CD14-positive monocyte (primary cell): Measurements from ENCODE around the gene KRT8. TPM values are rescaled to one million over a fixed set of nuclear protein-coding genes. Genes with fewer than 3 reads are reported as not detected.

ENCODE experiments used
- DNase-seq, 3 donors: peaks; one replicate each; pipeline ENCODE4 v3.0.0-alpha.2; 2011 to 2022
- H2AFZ ChIP-seq: 2 replicates; pipeline ENCODE4 v1.6.0; 2012; ENCODE audit warnings: mild to moderate bottlenecking, low read depth, low read length, inconsistent platforms; ENCODE audit not compliant: insufficient read depth, poor library complexity, severe bottlenecking
- H3K27ac ChIP-seq, 2 donors: 1 replicate in 1 of 2; 2 replicates in 1 of 2; pipeline ENCODE4 v1.5.1; 2012 to 2013; ENCODE audit warnings: low read length in 2 of 2, control low read depth in 1 of 2, inconsistent platforms in 1 of 2, low read depth in 1 of 2, mild to moderate bottlenecking in 1 of 2
- H3K27me3 ChIP-seq, 2 donors: one replicate each; pipeline versions ENCODE4 v1.6.0 to v1.6.1; 2011 to 2013; ENCODE audit warnings: low read length in 2 of 2; ENCODE audit not compliant: control insufficient read depth in 2 of 2, insufficient read depth in 2 of 2
- H3K36me3 ChIP-seq, 2 donors: replicated peaks in 1 of 2; 1 replicate in 1 of 2; 2 replicates in 1 of 2; pipeline versions ENCODE4 v1.5.1 to v1.6.1; 2012 to 2013; ENCODE audit warnings: low read length in 2 of 2, control low read depth in 1 of 2, inconsistent platforms in 1 of 2, mild to moderate bottlenecking in 1 of 2; ENCODE audit not compliant: insufficient read depth in 2 of 2, control insufficient read depth in 1 of 2
- H3K4me1 ChIP-seq, 2 donors: 1 replicate in 1 of 2; 2 replicates in 1 of 2; pipeline versions ENCODE4 v1.5.1 to v1.6.1; 2012 to 2013; ENCODE audit warnings: low read length in 2 of 2, control low read depth in 1 of 2, inconsistent platforms in 1 of 2, mild to moderate bottlenecking in 1 of 2, moderate library complexity in 1 of 2; ENCODE audit not compliant: insufficient read depth in 2 of 2, control insufficient read depth in 1 of 2
- H3K4me2 ChIP-seq: replicated peaks from 2 replicates; pipeline ENCODE3; 2012; ENCODE audit warnings: low read length, moderate library complexity, mild to moderate bottlenecking; ENCODE audit not compliant: poor library complexity, severe bottlenecking; ENCODE audit errors: extremely low read depth
- H3K4me3 ChIP-seq, 3 experiments: fragments of 200-600 bp in 1 of 3; sonication (generic) in 1 of 3; replicated peaks in 1 of 3; 1 replicate in 2 of 3; 2 replicates in 1 of 3; pipeline ENCODE4 v1.5.1; 2011 to 2013; ENCODE audit warnings: low read length in 3 of 3, mild to moderate bottlenecking in 3 of 3, control low read depth in 2 of 3, low read depth in 2 of 3, inconsistent platforms in 1 of 3, moderate library complexity in 1 of 3
- H3K79me2 ChIP-seq: 2 replicates; pipeline ENCODE4 v1.6.0; 2012; ENCODE audit warnings: mild to moderate bottlenecking, control low read depth, inconsistent platforms, low read length, moderate library complexity; ENCODE audit not compliant: insufficient read depth
- H3K9ac ChIP-seq: 2 replicates; pipeline ENCODE4 v1.6.0; 2017; ENCODE audit warnings: low read length, mild to moderate bottlenecking; ENCODE audit not compliant: insufficient read depth, poor library complexity, severe bottlenecking
- H3K9me3 ChIP-seq, 2 donors: replicated peaks in 1 of 2; 1 replicate in 1 of 2; 2 replicates in 1 of 2; pipeline versions ENCODE4 v1.5.1 to v1.6.1; 2012 to 2013; ENCODE audit warnings: low read length in 2 of 2, control low read depth in 1 of 2; ENCODE audit not compliant: control insufficient read depth in 1 of 2, insufficient read depth in 1 of 2
- H4K20me1 ChIP-seq: 2 replicates; pipeline ENCODE4 v1.6.0; 2012; ENCODE audit warnings: mild to moderate bottlenecking, low read length, control low read depth, moderate library complexity; ENCODE audit not compliant: insufficient read depth
- H3K27ac Mint-ChIP-seq, 7 donors: one replicate each; pipeline ENCODE4 v1.8.0; 2020; ENCODE audit warnings: mild to moderate bottlenecking in 7 of 7, mixed read lengths in 7 of 7, moderate library complexity in 6 of 7, inconsistent platforms in 2 of 7
- H3K27me3 Mint-ChIP-seq, 3 donors: one replicate each; pipeline ENCODE4 v1.8.0; 2021 to 2022; ENCODE audit warnings: low read depth in 3 of 3, mild to moderate bottlenecking in 3 of 3, mixed read lengths in 3 of 3, moderate library complexity in 3 of 3, inconsistent platforms in 1 of 3
- H3K36me3 Mint-ChIP-seq, 2 donors: one replicate each; pipeline ENCODE4 v1.8.0; 2020; ENCODE audit warnings: mixed read lengths in 2 of 2, inconsistent platforms in 1 of 2, mild to moderate bottlenecking in 1 of 2
- H3K4me1 Mint-ChIP-seq: one replicate; pipeline ENCODE4 v1.8.0; 2020; ENCODE audit warnings: mild to moderate bottlenecking, mixed read lengths
- H3K4me3 Mint-ChIP-seq, 2 donors: one replicate each; pipeline ENCODE4 v1.8.0; 2020; ENCODE audit warnings: mild to moderate bottlenecking in 2 of 2, mixed read lengths in 2 of 2, moderate library complexity in 1 of 2
- H3K9me3 Mint-ChIP-seq, 7 donors: one replicate each; pipeline ENCODE4 v1.8.0; 2020 to 2022; ENCODE audit warnings: mixed read lengths in 7 of 7, mild to moderate bottlenecking in 6 of 7, moderate library complexity in 6 of 7, inconsistent platforms in 2 of 7
- CTCF ChIP-seq: fragments of 200-600 bp; IDR thresholded peaks from one replicate; pipeline ENCODE4 v1.8.0; 2022; ENCODE audit warnings: antibody characterized with exemption, mild to moderate bottlenecking
- WGBS: methylation state at CpG from one replicate; pipeline ENCODE4 v1.1.5; 2013; ENCODE audit warnings: missing lambda C conversion rate; ENCODE audit not compliant: insufficient coverage; 5-methylcytosine and 5-hydroxymethylcytosine counted together
- intact Hi-C, 2 donors: fragments of 100-400 bp; cut with micrococcal nuclease; formaldehyde crosslinking; loops; one replicate each; pipeline versions ENCODE4 v1.15.0 to v1.15.1; 2023
- polyA plus RNA-seq, 3 donors: library from polyadenylated mRNA; depleted of rRNA in 1 of 3; unstranded in 2 of 3; stranded (reverse) in 1 of 3; fragments of 300-500 nt in 2 of 3; fragments of >200 nt in 1 of 3; fragmentation: Illumina TruSeq in 2 of 3; gene quantifications; 1 replicate in 2 of 3; 2 replicates in 1 of 3; pipeline ENCODE4 v1.2.3, GENCODE V29; 2012 to 2021

The KRT8 gene
- polyA plus RNA-seq, 3 donors = 0.16 to 0.39 TPM; not detected in 1

GRCh38 chr12:52861511-52861910, 43.4 kb downstream of the KRT8 start:
- intact Hi-C loops = no loop called here

GRCh38 chr12:52860102-52860823, 44.6 kb downstream of the KRT8 start:
- H3K36me3 Mint-ChIP-seq = no peaks in the 10 kb centered on the region
- peaks cover 3 to 7% (median 7%) of the 10 kb centered on the region in 3 donors for H3K27me3 Mint-ChIP-seq
- Histone ChIP-seq H3K79me2 (no peaks in the 10 kb centered on the region), H2AFZ (no peak overlapping the region), H3K9ac (no peak overlapping the region), H3K9me3 (no peaks in the 10 kb centered on the region), H3K4me1 (peaks cover 8 to 9% of the 10 kb centered on the region in 2 donors), H3K27me3 (peaks cover 0 to 2% of the 10 kb centered on the region in 2 donors), H3K4me2 (no peak overlapping the region), H3K4me3 (no peak overlapping the region), H4K20me1 (no peaks in the 10 kb centered on the region), H3K27ac (peak overlapping the region in 1 of 2 donors; percentile 27), H3K36me3 (no peaks in the 10 kb centered on the region)
- peak overlapping the region; percentile 47 to 49 for H3K4me3 Mint-ChIP-seq
- peak in 2 of 3 donors; percentile 55 to 61 for DNase-seq
- intact Hi-C loops = no loop called here
- no peaks in the 10 kb centered on the region for H3K9me3 Mint-ChIP-seq
- peaks cover 14% of the 10 kb centered on the region for H3K4me1 Mint-ChIP-seq
- peak overlapping the region in 4 of 7 donors; percentile 6 to 76 (median 34) for H3K27ac Mint-ChIP-seq
- TF ChIP-seq CTCF = no peak
- WGBS = no CpG with 5 or more reads among the region's 6 CpGs

More at GRCh38 chr12:52861511-52861910, 43.4 kb downstream of the KRT8 start:
- Histone ChIP-seq H3K9me3 (no peaks in the 10 kb centered on the region), H3K27ac (no peak overlapping the region), H3K79me2 (no peaks in the 10 kb centered on the region), H3K27me3 (peaks cover 0 to 2% of the 10 kb centered on the region in 2 donors), H3K4me3 (no peak overlapping the region), H4K20me1 (no peaks in the 10 kb centered on the region), H3K9ac (no peak overlapping the region), H2AFZ (no peak overlapping the region), H3K4me2 (no peak overlapping the region), H3K36me3 (no peaks in the 10 kb centered on the region), H3K4me1 (peaks cover 8 to 9% of the 10 kb centered on the region in 2 donors)
- TF ChIP-seq CTCF = no peak
- H3K27me3 Mint-ChIP-seq = peaks cover 3 to 5% (median 3%) of the 10 kb centered on the region in 3 donors
- H3K36me3 Mint-ChIP-seq = no peaks in the 10 kb centered on the region
- 87% methylated on average over 3 of the region's 7 CpGs for WGBS
- no peak overlapping the region for H3K27ac Mint-ChIP-seq
- no peak for DNase-seq
- H3K4me3 Mint-ChIP-seq = no peak overlapping the region
- H3K4me1 Mint-ChIP-seq = peaks cover 14% of the 10 kb centered on the region
- no peaks in the 10 kb centered on the region for H3K9me3 Mint-ChIP-seq
